Caki2 (cell line): Measurements from ENCODE around the gene ADGRB2. TPM values are rescaled to one million over a fixed set of nuclear protein-coding genes. Genes with fewer than 3 reads are reported as not detected.

Experiments
- DNase-seq: peaks from one replicate; pipeline ENCODE4 v3.0.0-alpha.2; 2015; ENCODE audit warnings: low read depth
- in situ Hi-C: cut with HindIII; loops from 2 replicates; pipeline ENCODE4 v1.10.0; 2016; ENCODE audit warnings: low sequenced_read_pairs, low pct_unique_long_range_greater_than_20kb, mixed read lengths
- total RNA-seq: library from RNA; depleted of rRNA; stranded (reverse); fragments of >200 nt; shearing (Covaris generic); gene quantifications from 2 replicates; pipeline ENCODE4 v1.2.3, GENCODE V29; 2014; ENCODE audit warnings: low replicate concordance

ADGRB2 gene
- total RNA-seq, 1 experiment from 2014 or later: 13.7 TPM

- in situ Hi-C loops: no loop called here
- DNase-seq: no peak
These were observed 8.6 kb upstream of the ADGRB2 start for GRCh38 chr1:31772669-31773248.

- in situ Hi-C loops: no loop called here
These were observed 7.9 kb upstream of the ADGRB2 start for GRCh38 chr1:31771891-31772668.

DNA sequence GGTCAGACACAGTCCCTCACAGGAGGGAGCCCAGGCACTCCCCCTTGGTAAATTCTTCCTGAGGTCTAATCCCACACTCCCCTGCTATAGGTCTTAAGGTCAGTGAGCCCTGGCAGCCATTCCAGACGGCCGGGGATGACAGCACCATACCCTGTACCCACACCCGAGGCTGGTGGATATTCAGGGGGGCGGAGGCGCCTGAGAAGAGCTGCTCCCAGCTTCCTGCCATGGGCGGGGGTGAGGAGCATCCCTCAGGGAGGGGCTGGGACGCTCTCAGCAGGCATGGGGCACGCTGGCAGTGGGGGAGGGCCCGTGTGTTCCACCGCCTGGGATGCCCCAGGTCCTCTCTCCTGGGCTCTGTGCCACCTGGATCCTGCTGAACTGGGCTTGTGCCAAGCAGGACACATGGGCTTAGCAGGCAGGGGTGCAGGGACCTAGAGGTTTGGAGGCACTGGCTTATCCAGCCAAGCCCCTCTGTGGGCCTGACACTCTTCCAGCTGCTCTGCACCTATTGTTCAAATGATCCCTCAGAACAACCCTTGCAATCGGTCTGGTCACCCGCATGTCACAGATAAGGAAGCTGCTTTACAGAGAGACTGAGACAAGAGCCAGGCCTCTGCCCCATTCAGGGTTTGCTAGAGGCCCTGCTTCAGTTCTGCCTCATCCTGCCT, 5.7 kb upstream of the ADGRB2 start:
- DNase-seq: peak; percentile 61
- in situ Hi-C loops: no loop called here

More at GRCh38 chr1:31771891-31772668, 7.9 kb upstream of the ADGRB2 start:
- DNase-seq: no peak

GRCh38 chr1:31768939-31769704, 5.0 kb upstream of the ADGRB2 start:
- DNase-seq: no peak
- in situ Hi-C loops: no loop called here

- no peak for DNase-seq
- in situ Hi-C loops: no loop called here
These were observed 4.3 kb upstream of the ADGRB2 start for GRCh38 chr1:31768407-31768907.

DNA sequence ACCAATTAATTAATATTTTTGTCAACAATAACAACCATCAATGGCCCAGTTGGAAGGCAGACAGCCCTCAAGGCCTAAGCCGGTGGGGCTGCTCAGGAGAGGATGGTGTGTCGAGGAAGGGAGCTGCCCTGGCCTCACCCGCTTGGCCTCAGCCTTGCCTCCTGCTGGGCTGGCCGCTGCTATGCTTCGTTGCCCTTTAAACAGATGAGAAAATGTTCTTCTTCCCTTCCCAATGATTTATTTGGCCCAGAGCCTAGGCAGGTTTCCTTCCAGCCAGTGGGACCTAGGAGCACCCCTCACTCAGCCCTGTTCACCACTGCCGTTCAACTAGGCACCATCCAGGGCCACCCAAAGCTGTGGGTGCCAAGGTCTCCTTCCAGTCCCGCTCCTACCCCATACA, 3.1 kb upstream of the ADGRB2 start:
- in situ Hi-C loops: no loop called here
- peak; percentile 46 for DNase-seq

- in situ Hi-C loops: no loop called here
- DNase-seq: peak; percentile 46
These were observed 1.4 kb upstream of the ADGRB2 start for GRCh38 chr1:31765516-31765915.

DNA sequence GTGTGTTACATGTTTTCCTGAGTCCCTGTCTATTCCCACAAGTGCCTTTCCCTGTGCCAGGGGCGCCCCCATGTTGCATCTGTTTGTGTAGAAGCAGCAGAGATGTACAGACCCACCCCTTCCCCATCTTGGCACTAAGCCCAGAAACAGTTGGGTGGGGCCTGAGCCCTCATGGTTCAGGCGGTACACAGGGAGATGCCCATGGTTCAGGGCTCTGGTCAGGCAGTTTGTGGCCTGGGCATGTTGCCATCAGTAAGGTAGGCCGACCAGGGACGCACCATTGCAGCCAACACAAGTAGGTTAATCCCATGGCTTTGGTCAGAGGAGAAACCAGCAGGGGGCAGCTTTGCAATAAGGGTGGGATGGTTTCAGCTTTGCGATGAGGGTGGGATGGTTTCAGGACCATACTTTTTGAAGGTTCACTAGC, 914 bp upstream of the ADGRB2 start:
- in situ Hi-C loops: no loop called here
- peak; percentile 67 for DNase-seq

DNA sequence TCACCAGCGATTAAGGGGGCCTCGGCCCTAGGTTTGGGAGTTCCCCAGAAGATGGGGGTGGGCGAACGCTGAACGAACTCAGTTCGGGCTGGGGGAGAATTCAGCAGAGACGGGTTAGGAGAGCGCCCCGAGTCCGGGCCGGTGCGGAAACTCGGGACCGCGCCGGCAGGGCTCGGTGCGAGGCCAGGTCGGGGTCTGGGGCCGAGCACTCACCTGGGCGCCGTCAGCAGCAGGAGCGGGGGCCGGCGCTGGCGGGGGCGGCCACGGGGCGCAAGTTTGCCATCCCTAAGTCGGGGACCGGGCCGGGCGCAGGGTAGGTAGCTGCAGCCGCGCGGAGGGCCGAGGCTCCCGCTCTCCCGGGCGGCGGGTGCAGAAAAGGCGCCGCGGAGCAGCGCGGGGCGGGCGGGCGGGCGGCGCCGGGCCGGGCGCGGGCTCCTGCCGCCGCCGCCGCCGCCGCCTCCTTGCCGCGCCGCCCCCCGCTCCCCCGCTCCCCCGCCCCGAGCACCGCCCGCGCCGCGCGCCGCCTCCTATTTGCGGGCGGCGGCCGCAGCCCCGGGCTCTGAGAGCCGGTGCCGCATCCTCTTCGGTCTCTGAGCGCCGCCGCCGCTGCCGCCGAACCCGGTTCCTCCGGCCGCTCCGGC, 349 bp downstream of the ADGRB2 start:
- in situ Hi-C loops: no loop called here

GRCh38 chr1:31762726-31763670, 1.1 kb downstream of the ADGRB2 start:
- DNase-seq: peak; percentile 77
- in situ Hi-C loops: no loop called here

More for the DNA sequence above, 349 bp downstream of the ADGRB2 start:
- no peak for DNase-seq

- no peak for DNase-seq
- in situ Hi-C loops: no loop called here
These were observed 1.8 kb downstream of the ADGRB2 start for GRCh38 chr1:31762323-31762722.

DNA sequence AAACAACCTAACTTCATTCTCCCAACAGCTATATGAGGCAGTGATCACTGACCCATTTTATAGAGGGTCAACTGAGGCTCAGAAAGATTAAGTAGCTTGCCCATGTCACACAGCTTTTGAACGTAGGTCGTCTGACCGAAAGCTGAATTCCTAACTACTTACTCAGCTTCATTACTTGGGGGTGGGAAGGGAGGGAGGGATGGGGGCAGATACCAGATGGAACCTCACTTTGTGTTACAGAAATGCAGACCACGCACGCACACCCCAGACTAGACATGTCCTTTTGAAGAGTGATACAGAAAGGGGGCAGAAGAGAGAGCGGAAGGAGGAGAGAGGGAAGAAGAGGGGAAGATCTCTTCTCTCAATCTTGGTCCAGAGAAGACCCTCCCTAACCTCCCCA, 2.3 kb downstream of the ADGRB2 start:
- DNase-seq: no peak
- in situ Hi-C loops: no loop called here

DNA sequence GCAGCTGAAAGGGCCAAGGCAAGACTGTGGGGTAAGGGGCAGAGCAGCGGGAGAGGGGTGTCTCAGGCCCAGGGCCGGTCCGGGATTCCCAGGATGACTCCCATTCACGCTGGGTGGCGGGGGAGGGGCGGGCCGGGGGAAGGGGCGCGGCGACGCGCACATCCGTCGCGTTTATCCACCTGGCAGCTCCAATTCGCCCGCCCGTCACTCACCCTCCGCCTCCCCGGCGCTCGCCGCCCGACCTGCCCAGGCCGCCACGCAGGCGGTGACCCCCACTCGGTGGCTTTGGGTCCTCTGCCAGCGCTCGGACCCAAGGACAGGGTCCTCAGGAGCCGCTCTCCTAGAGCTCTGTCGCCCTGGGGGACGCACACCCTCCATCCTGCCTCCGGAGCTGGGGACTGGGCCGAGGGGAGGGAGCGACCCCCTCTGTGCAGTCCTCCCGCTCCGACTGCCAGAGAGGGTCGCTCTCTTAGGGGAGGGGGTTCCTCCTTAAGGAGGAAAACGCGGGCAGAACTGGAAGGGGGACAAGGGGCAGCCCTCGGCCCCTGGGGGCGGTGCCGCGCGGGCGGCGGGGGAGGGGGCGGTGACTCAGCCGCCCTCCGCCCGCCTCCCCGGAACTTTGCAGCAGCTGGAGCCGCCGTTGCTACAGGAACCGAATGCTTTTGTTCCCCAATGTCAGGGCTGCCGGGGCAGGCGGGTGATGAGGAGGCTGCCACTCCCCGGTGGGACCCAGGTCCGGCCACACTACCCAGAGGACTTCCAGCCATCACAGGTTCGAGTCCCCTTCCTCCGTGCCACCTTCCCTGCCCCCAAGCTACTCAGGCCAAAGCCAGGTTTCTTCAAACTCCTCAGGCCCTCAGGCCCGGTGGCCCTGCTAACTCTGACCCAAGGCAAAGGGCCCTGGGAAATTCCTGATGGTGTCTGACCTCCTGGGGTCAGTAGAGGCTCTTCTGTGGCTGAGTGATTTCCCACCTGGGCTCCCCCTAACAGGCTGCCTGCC, 3.4 kb downstream of the ADGRB2 start:
- DNase-seq: peak; percentile 54
- in situ Hi-C loops: no loop called here

DNA sequence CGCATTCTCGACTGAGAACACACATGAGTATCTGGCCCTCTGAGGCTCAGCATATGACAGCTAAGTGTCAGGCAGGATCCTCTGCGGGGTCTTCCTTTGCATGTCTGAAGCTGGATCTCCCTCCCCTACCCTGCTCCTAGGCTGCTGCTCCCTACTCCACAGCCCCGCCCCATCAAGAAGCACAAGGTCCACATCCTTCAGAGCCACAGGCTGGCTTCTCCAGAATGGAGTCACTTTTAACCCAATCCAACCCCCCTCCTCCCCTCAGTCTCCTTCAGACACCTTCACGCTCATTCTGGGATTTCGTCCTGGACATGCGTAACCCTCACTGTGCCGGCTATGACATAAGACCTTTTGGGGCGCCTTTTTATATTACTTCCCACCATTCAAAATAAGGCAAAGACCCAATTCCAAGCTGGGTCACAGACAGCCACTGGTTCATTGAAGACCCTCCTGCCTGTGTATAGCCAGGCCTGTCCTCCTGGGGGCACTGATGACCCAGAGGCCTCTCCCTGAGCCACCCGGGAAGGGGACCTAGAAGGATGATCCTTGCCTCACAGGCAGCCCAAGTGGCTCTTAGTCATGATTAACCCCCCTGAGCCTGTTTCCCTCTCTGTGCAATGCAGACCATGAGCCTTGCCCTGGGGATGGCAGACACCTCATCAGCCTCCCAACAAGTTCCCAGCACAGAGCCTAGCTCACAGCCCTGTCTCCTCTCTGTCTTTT, 4.7 kb downstream of the ADGRB2 start:
- no peak for DNase-seq
- in situ Hi-C loops: no loop called here

GRCh38 chr1:31758823-31759222, 5.3 kb downstream of the ADGRB2 start:
- in situ Hi-C loops: no loop called here
- DNase-seq: no peak
